OCI-LY1 (cell line): ENCODE data around the gene RNF227.
"Not testable (repeated sequence)": the region's sequence is repeated elsewhere in the genome, so short reads cannot be mapped to it uniquely, and the experiment has no call there.

Experiments
- H2AFZ ChIP-seq: fragments of 200-600 bp; sonication (generic), shearing (Covaris generic); 2 replicates; pipeline ENCODE4 v1.6.0; 2014; ENCODE audit warnings: antibody characterized with exemption, mild to moderate bottlenecking, low read length
- H3F3A ChIP-seq: fragments of 200-600 bp; sonication (generic), shearing (Covaris generic); 2 replicates; pipeline ENCODE4 v1.6.0; 2014; ENCODE audit warnings: mild to moderate bottlenecking, antibody characterized with exemption, low read length, moderate library complexity; ENCODE audit not compliant: insufficient read depth
- H3K27ac ChIP-seq: fragments of 200-600 bp; sonication (generic); 2 replicates; pipeline ENCODE4 v1.5.1; 2014; ENCODE audit warnings: low read length, mixed run types, mild to moderate bottlenecking, low read depth; ENCODE audit not compliant: poor library complexity, severe bottlenecking
- H3K27me3 ChIP-seq: fragments of 200-600 bp; sonication (generic); 2 replicates; pipeline ENCODE4 v1.6.0; 2014; ENCODE audit warnings: antibody characterized with exemption, mild to moderate bottlenecking, low read length, moderate library complexity; ENCODE audit not compliant: insufficient read depth
- H3K36me3 ChIP-seq: fragments of 200-600 bp; sonication (generic); 2 replicates; pipeline ENCODE4 v1.6.1; 2014; ENCODE audit warnings: mild to moderate bottlenecking, antibody characterized with exemption, low read length, moderate library complexity, mixed read lengths; ENCODE audit not compliant: insufficient read depth
- H3K4me1 ChIP-seq: fragments of 200-600 bp; sonication (generic); 2 replicates; pipeline ENCODE4 v1.5.1; 2014; ENCODE audit warnings: mild to moderate bottlenecking, low read length, moderate library complexity; ENCODE audit not compliant: insufficient read depth, severe bottlenecking
- H3K4me2 ChIP-seq: fragments of 200-600 bp; sonication (generic), shearing (Covaris generic); 2 replicates; pipeline ENCODE4 v1.6.1; 2014; ENCODE audit warnings: low read length
- H3K4me3 ChIP-seq: fragments of 200-600 bp; sonication (generic); 2 replicates; pipeline ENCODE4 v1.5.1; 2014; ENCODE audit warnings: low read length, low read depth, mild to moderate bottlenecking, mixed read lengths; ENCODE audit not compliant: poor library complexity, severe bottlenecking
- H3K79me2 ChIP-seq: fragments of 200-600 bp; shearing (Covaris generic); 2 replicates; pipeline ENCODE4 v1.6.1; 2016; ENCODE audit warnings: mixed run types, low read length, mixed read lengths; ENCODE audit not compliant: insufficient read depth
- H3K9ac ChIP-seq: fragments of 200-600 bp; sonication (generic), shearing (Covaris generic); 2 replicates; pipeline ENCODE4 v1.6.1; 2014; ENCODE audit warnings: mild to moderate bottlenecking, low read length, mixed read lengths
- H3K9me2 ChIP-seq: fragments of 200-600 bp; sonication (generic), shearing (Covaris generic); 2 replicates; pipeline ENCODE4 v1.6.1; 2014; ENCODE audit warnings: low read depth, mild to moderate bottlenecking, low read length, mixed read lengths
- H3K9me3 ChIP-seq: fragments of 200-600 bp; shearing (Covaris generic); 2 replicates; pipeline ENCODE4 v1.6.1; 2014; ENCODE audit warnings: low read length, mixed read lengths
- H4K20me1 ChIP-seq: fragments of 200-600 bp; sonication (generic), shearing (Covaris generic); 2 replicates; pipeline ENCODE4 v1.6.0; 2016; ENCODE audit warnings: mild to moderate bottlenecking, low read length; ENCODE audit not compliant: insufficient read depth
- CTCF ChIP-seq: fragments of 200-600 bp; sonication (generic), shearing (Covaris generic); IDR thresholded peaks from 2 replicates; pipeline ENCODE4 v1.5.1; 2017; ENCODE audit warnings: mild to moderate bottlenecking, antibody characterized with exemption, low read length, moderate library complexity, mixed read lengths
- EZH2 ChIP-seq: fragments of 200-600 bp; sonication (generic), shearing (Covaris generic); IDR thresholded peaks from 2 replicates; pipeline ENCODE4 v1.8.0; 2017; ENCODE audit warnings: borderline replicate concordance, mixed run types, mild to moderate bottlenecking, antibody characterized with exemption, low read length, moderate library complexity, mixed read lengths

RNF227 gene

GRCh38 chr17:7956228-7956965 lies 40.3 kb upstream of the RNF227 start:
- H3K27ac ChIP-seq, result no peak overlapping the region
- H3K4me3 ChIP-seq, result no peak overlapping the region
- H3K79me2 ChIP-seq, result no peaks in the 10 kb centered on the region
- no peak for TF ChIP-seq EZH2
- no peak for TF ChIP-seq CTCF
- H3K36me3 ChIP-seq, result no peaks in the 10 kb centered on the region
- no peaks in the 10 kb centered on the region for H4K20me1 ChIP-seq
- H3F3A ChIP-seq, result no peaks in the 10 kb centered on the region
- H3K4me1 ChIP-seq, result no peaks in the 10 kb centered on the region
- H3K9ac ChIP-seq, result no peak overlapping the region
- H3K4me2 ChIP-seq, result no peak overlapping the region
- no peaks in the 10 kb centered on the region for H3K27me3 ChIP-seq
- no peak overlapping the region for H2AFZ ChIP-seq
- no peaks in the 10 kb centered on the region for H3K9me3 ChIP-seq
- no peaks in the 10 kb centered on the region for H3K9me2 ChIP-seq

DNA sequence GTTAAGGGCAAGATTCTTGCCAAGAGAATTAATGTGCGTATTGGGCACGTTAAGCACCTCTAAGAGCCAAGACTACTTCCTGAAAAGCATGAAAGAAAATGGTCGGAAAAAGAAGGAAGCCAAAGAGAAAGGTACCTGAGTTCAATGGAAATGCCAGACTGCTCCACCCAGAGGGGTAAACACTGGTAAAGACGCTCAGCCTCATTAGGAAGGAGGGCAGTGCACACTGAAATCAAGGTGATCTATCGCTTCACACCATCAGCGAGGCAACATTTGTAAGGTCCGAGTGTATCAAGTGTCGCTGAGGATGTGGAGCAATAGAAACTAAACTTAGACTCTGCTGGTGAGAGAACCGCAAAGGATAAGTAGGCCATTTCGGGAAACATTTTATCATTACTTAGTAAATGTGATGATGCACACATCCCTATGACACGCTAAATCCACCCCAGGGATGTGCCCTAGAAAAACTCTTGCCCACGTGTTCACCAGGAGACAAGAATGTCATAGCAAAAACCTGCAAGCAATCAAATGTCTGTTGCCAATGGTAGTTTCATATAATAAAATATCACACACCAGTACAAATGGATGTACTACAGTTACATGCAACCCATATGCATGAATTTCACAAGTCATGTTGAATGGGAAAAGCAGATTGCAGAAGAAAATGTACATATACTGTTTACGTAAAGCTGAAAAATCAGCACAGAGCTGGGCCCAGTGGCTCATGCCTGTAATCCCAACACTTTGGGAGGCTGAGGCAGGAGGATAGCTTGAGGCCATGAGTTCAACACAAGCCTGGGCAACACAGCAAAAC lies 39.5 kb upstream of the RNF227 start:
- Histone ChIP-seq H3K36me3 (0 out of 2 replicates have a peak, but pooled peaks cover under 1% of the 10 kb centered on the region), H3F3A (no peaks in the 10 kb centered on the region), H3K4me2 (no peak overlapping the region), H4K20me1 (no peaks in the 10 kb centered on the region), H3K27me3 (no peaks in the 10 kb centered on the region), H3K79me2 (no peaks in the 10 kb centered on the region), H3K9me2 (no peaks in the 10 kb centered on the region), H2AFZ (no peak overlapping the region), H3K9ac (no peak overlapping the region), H3K9me3 (no peaks in the 10 kb centered on the region), H3K27ac (no peak overlapping the region), H3K4me3 (no peak overlapping the region), H3K4me1 (no peaks in the 10 kb centered on the region)
- no peak for TF ChIP-seq EZH2
- no peak for TF ChIP-seq CTCF

GRCh38 chr17:7953266-7953665 lies 37.2 kb upstream of the RNF227 start:
- not testable (repeated sequence) for H3K9me2 ChIP-seq, H3K4me3 ChIP-seq, H3F3A ChIP-seq, H3K27ac ChIP-seq, H2AFZ ChIP-seq, H3K9me3 ChIP-seq, H4K20me1 ChIP-seq, H3K4me2 ChIP-seq, H3K9ac ChIP-seq, H3K27me3 ChIP-seq, H3K4me1 ChIP-seq, H3K79me2 ChIP-seq
- peaks cover 24% of the 10 kb centered on the region for H3K36me3 ChIP-seq
